ENCODE results near the gene ACVRL1.

GRCh38 chr12:51887476-51888315 is 19.6 kb upstream of the ACVRL1 start, which contains the start of gene ANKRD33:
- TF ChIP-seq CTCF (IDR thresholded peaks at IDR 0.05) (no peak), POLR2A (IDR thresholded peaks at IDR 0.05) (no peak)
